A204.1 (cell line): Measurements from ENCODE around the gene MST1.

Source experiments
- FAIRE-seq: peaks from 2 replicates; lab custom pipeline; 2012; peaks lifted over from hg19 to GRCh38; lab: Jason Lieb, UNC

Gene MST1

GRCh38 chr3:49689046-49689907 lies at the start of gene MST1, which contains the start of gene RNF123:
MST1 (minus strand) TSS chr3:49689474; CDS start chr3:49688691, 783 bp downstream.
RNF123 (plus strand) TSS chr3:49689557; CDS start chr3:49691166, 1,609 bp downstream.
- FAIRE-seq: no peak

DNA sequence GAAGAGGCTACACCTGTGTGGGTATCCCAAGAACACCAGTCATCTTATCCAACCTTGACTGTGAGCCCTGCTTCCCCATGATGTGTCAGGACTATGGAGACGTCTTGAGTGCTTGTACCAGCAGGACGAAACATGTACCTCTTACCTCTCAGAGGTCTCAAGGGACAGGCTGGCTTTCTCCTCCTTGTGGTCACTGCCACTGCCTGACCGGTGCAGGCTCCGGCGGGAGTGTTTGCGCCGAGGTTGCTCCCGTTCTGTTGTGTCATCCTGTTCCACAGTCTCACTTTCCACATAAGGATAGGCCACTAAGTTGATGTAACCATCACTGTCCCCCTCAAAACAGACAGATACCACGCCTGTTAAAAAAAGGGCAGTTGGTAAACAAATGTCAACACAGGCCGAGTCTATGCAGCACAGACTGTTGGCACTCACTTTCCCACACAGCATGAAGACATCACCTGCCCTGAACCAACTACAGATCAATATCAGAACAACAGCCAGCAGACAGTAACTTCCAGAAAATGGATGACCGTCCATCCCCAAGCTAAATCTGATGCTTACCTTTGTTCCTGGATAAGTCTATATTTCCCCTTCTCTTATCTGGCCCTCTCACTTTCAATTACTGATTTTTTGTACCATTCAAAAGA lies 48.9 kb upstream of the MST1 start:
- FAIRE-seq: no peak

- FAIRE-seq: no peak
Measured at GRCh38 chr3:49734752-49735151, 45.5 kb upstream of the MST1 start.

- no peak for FAIRE-seq
Measured at GRCh38 chr3:49733551-49733950, 44.3 kb upstream of the MST1 start.

GRCh38 chr3:49732597-49732996 lies 43.3 kb upstream of the MST1 start:
- no peak for FAIRE-seq

DNA sequence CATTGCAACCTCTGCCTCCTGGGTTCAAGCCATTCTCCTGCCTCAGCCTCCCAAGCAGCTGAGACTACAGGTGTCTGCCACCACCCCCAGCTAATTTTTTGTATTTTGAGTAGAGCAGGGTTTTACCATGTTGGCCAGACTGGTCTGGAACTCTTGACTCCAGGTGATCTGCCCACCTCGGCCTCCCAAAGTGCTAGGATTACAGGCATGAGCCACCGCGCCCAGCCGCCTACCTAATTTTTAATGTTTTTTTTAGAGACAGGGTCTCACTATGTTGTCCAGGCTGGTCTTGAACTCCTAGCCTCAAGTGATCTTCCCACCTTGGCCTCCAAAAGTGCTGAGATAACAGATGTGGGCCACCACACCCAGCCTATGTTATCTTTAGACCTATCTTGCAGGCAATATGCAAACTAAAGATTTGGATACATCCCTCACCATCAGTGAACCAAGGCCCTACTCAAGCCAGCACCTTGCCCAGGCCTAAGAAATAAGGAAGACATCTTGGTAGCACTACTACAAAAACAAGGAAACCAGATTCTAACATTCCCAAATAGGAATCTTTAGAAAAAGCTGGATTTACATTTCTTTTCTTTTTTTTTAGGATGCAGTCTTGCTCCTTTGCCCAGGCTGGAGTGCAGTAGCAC lies 40.8 kb upstream of the MST1 start:
- no peak for FAIRE-seq

- FAIRE-seq: no peak
Measured at GRCh38 chr3:49727924-49728361, 38.7 kb upstream of the MST1 start.

DNA sequence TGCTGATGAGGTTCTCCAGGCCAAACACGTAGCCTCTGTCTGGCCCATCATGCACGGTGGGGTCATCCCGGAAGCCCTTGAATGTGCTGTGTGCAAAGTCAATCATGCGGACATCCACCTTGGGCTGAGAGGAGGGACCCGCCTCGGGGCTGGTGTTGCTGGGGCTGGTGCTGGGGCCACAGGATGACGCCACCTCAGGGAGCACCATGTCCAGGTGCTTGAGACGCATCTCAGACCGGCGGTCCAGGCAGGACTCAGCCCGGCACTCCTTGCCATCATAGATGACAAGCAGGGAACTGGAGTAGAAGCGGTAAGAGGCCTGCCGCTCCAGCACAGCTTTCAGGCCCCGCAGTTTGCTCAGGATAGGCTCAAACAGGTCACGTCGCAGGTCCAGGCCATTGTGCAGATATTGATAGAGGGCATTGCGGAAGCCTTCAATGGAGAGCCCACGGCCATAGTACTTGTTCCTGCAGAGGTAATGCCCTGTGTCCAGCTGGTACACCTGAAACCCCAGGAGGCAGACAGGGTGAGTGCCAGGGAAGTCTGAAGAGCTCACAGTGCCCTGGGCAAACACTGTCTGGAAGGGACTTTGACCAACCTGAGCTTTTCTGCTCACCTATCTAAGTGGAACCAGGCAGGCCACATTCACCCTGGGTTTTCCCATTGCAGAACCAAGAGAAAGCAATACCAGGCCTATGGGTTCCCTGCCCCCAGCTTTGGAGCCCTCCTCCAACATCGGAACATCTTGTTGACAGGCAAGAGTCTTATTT lies 38.1 kb upstream of the MST1 start:
- FAIRE-seq: no peak

DNA sequence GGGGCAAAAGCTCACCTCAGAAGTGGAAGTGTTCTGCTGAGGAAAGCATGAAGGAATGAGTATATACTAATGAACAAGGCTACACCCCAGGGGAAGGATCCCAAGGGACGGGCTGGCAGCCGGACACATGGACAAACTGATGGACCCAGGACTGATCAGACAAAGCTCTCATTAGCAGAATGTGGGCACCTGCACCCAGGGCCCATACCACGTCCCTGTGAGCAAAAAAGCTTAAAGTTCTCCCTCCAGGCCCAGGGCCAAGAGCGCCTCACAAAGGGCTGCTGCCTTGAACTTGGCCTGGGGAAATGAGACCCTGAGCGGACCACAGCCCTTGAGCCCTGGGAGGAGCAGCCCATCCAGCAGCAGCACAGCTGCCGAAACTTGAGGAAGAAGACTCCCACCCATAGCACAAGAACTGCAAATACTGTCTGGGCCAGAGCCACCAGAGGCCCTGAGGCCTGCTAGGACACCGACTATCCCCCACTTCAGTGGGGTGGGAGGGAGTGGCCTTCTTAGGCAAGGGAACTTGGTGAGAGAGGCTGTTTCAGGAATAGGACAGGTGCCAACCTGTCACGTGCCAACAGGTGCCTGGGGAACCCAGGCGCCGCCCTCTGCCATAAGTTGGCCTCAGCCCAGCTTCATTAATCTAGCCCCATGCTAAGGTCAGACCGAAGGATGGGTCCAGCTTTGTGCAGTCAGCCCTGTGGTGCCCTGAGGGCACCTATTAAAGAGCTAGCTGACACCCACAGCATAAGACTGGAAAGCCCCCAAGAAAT lies 36.8 kb upstream of the MST1 start:
- FAIRE-seq: no peak

DNA sequence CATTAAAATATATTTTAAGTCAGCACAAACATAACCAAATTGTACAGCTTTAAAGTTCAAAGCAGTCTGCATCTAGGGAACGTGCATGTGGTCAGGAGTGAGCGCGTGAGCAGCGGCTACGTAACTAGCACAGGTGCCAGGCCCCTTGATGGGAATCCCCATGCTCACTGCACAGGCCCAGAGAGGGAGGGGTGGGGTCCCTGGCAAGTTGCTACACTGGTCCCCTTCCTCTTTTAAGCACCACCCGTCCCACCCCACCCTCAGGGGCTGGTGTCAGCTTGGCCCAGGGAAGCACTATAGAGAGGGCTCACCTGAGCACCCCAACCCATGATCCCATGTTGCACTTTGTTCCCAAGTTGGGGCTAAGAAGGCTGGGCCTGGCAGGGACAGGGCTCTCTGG lies 35.3 kb upstream of the MST1 start:
- FAIRE-seq: no peak

DNA sequence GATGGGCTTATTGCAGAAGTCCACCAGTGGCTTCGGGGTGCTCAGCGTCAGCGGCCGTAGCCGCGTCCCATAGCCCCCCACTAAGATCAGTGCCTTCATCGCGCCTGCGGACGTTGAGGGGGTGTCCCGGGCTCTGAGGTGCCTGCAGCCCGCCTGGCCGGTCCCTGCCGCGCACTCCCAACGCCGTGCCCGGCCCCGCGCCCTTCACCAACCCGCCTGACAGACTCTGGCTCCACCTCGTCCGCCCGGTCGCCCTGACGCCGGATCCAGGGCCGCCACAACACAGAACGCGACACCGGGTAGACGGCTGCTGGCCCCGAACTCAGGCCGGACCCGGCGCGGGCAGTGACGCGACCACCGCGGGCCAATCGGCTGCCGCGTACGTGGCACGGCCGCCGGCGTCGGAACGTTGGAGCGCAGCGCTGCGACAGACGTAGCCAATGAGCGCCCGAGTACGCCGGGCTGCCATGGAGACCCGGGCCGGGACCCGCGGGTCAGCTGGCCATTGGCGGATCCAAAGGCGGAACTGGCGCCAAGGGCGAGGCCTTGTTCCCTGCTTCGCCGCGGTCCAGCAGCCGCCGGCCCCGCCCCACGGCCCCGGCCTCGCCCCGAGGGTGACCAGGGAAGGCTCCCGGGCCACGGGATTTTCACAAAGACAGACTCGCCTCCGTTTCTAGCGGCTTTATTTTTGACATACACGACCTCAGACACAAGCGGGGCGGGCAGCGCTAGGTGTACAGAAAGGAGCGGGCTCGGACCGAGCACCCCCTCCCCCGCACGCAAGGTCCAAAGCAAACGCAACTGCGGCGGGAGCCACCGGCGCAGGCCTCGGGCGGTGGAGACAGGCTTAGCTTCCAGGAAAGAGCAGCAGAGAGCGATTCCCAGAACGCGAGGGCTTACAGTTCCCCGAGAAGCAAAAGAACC lies 34.6 kb upstream of the MST1 start, which contains the start of gene GMPPB:
Gene GMPPB (minus strand): TSS at position 324 of the 924 bp plus-strand sequence. CDS start 225 bp downstream, at position 99.
- FAIRE-seq: peak; percentile 41

- no peak for FAIRE-seq
Measured at GRCh38 chr3:49723296-49723627, 34.0 kb upstream of the MST1 start.

DNA sequence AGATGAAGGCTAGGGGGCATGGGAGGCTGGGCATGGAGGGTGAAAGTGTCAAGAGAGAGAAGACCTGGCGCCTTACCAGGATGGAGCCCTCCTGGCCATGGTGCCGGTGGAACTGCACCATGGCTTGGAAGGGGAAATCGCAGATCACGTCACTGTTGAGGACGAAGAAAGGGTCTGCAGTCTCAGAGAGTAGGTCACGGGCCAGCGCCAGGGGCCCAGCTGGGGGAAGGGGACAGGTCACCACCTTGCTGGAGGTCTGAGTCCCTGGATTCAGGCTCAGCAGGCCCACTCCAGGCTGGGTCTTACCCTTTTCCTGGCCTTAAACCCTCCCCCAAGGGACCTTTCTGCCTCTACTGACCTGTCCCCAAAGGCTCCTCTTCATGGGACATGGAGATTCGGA lies 33.6 kb upstream of the MST1 start:
- FAIRE-seq: no peak

GRCh38 chr3:49721896-49722781 lies 32.9 kb upstream of the MST1 start:
- FAIRE-seq: no peak

GRCh38 chr3:49721596-49721895 lies 32.3 kb upstream of the MST1 start:
- no peak for FAIRE-seq

GRCh38 chr3:49720855-49721595 lies 31.8 kb upstream of the MST1 start:
- FAIRE-seq: no peak

DNA sequence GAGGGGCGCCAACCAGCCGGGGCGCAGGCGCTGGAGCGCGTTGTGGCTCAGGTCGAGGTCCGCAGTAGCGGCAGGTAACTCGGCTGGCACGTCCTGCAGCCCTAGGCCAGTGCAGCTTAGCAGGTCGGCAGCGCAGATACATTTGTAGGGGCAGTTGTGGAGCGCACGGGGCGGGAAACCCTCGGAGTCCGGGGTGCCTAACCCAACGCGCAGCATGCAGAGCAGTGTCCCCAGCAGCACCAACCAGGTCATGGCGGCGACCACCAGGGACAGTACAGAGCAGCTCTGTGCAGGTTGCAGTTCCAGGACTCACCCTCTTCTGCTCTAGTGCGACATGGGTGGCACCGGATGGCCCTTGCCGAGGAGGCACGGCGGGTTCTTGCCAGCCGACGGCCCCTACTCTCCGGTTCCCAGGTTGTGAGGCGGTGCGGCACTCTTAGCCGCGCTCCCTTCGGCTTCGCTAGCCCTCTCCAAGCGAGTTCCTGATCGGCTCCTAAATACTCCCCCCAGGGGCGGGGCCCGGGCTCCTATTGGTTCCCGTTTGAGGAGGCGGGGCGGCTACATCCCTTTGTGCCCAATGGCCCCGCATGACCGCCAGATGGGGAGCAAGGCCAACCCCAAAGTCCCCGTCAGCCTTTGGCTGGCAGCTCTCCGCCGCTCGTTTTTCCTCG lies 30.1 kb upstream of the MST1 start, which contains the start of gene AMIGO3:
Gene AMIGO3 (minus strand): TSS at position 471 of the 671 bp plus-strand sequence. CDS start 219 bp downstream, at position 252.
- FAIRE-seq: no peak

DNA sequence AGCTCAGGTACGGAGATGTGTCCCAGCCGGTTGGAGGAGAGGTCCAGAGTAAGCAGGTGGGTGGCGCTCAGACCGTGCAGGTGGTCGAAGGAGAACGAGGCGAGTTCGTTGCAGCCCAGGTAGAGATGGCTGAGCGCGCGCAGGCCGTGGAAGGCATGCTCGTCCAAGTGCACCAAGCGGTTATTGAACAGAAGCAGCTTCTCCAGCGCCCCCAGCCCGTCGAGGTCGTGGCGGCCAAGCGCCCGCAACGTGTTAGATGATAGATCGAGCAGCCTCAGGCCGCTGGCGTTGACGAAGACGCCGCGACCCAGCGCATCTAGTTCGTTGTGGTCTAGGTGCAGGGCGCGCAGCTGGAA lies 29.6 kb upstream of the MST1 start:
- FAIRE-seq: no peak
